NCI-H1105 (cell line): ENCODE data around the gene NHLRC3.
"Not testable (repeated sequence)": the region's sequence is repeated elsewhere in the genome, so short reads cannot be mapped to it uniquely, and the experiment has no call there.

ENCODE experiments used
- DNase-seq: peaks from one replicate; lab custom pipeline; 2025; lab: John Stamatoyannopoulos, UW

The NHLRC3 gene

GRCh38 chr13:39047560-39047959 is 9.3 kb downstream of the NHLRC3 start:
- no peak for DNase-seq

DNA sequence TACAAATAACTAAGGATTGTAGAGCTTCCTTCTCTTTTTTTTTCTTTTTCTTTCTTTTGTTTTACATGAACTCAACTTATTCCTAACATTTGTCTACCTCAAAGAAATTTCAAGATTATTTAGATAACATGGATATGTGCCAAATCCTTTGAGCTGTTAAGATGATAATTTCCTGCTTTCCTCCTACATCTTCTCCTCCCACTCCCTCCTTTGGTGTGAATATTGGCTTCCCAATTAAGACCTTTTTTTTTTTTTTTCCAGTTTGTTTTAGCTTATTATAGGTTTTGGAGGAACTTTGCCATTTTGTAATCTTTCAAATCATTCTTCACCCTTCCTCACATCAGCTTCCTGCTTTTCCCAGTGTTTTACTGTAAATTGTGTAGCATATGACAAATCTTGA is 10.6 kb downstream of the NHLRC3 start:
- no peak for DNase-seq

DNA sequence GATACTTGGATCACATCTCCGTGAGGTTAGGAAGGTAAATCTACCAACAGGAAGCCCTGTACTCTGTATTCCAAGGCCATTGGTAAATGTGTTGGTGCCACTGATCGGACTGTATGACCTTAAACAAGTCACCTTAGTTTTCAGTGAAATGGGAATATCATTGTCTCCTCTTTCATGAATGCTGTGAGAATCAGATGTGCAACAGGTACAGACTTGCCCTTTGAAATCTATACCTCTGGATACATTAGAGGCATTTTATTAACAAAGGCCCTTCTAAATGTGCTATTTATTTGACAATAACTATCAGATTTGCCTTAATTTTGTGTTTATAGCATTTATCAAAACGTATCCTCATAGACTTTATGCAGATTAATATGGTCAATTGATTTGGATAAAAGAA is 11.0 kb downstream of the NHLRC3 start:
- DNase-seq = no peak

DNA sequence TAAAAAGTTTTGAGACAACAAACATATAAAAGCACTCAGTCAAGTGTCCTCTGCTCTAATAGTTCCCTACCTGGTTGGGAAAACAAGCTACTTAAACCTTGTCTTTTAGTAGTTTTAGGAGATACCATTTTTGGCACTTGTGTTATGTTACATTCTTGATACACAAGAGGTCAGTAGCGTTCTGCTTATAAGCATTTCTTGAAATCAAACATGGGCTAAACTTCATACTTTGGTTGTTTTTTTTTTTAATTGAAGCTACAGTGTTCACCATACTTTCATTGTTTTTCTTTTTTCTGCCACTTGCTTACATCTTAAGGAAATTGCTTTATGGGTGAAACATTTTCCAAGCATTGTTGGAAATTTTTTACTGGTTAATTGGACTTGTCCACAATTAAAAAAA is 12.9 kb downstream of the NHLRC3 start:
- DNase-seq = peak; percentile 10

DNA sequence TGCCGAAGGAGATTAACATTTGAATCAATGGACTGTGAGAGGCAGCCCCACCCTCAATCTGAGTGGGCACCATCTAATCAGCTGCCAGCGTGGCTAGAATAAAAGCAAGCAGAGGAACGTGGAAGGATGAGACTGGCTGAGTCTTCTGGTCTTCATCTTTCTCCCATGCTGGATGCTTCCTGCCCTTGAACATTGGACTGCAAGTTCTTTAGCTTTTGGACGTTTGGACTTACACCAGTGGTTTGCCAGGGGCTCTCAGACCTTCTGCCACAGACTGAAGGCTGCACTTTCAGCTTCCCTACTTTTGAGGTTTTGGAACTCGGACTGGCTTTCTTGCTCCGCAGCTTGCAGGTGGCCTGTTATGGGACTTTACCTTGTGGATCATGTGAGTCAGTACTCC is 14.7 kb downstream of the NHLRC3 start:
- DNase-seq = no peak

- no peak for DNase-seq
Measured at GRCh38 chr13:39054112-39054511, 15.9 kb downstream of the NHLRC3 start.

DNA sequence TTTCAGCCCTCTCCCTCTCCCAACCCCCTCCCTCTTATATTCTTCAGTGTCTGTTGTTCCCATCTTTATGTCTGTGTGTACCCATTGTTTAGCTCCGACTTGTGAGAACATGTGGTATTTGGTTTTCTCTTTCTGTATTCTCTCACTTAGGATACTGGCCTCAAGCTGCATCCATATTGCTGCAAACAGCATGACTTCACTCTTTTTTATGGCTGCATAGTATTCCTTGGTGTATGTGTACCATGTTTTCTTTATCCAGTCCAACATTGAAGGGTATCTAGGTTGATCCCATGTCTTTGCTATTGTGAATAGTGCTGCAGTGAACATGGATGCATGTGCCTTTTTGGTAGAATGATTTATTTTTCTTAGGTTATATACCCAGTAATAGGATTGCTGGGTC is 17.8 kb downstream of the NHLRC3 start:
- DNase-seq = no peak

DNA sequence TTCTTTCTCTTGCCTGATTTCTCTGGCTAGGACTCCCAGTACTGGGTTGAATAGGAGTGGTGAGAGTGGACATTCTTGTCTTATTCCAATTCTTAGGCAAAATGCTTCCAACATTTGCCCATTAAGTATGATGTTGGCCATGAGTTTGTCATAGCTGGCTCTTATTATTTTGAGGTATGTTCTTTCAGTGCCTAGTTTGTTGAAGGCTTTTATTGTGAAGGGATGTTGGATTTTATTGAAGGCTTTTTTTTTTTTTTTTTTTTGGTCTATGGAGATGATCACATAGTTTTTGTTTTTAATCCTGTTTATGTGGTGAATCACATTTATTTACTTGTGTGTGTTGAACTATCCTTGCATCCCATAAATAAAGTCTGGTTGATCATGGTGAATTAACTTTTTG is 19.8 kb downstream of the NHLRC3 start:
- DNase-seq = no peak

- no peak for DNase-seq
Measured at GRCh38 chr13:39062004-39062403, 23.7 kb downstream of the NHLRC3 start.

DNA sequence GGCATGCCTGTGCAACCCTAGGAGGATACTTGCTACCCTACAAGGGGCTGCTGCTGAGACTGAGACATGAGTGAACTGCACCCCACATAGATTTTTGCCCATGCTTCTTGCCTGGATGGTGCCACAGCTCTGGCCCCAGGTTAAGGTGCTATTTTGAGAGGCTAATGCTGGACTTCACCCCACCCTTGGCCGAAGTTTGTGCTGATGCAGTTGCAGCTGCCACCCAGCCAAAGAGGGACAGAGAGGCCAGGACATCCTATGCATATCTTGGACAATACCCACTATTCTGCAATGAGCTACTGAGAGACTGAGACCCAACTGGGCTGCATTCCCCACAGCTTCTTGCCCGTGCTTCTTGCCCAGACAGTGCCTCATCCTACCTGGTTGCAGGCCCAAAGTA is 34.6 kb downstream of the NHLRC3 start:
- no peak for DNase-seq

DNA sequence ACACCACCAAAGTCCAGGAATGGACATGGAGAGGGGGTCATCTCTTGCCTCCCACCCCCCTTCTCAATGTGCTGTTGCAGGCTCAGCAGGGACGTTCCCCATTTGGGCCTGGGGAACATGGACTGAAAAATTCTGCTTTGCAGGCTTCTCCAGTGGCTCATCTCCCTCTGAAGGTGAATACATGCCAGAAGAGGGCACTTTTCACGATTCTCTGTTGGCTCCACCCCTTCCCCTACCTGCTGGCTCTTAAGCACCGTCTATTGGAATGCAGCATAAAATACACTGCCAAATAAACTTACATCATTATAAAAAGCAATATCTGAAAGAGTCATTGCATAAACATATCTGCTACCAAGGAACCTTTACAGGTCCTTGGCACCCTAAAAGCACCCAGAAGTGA is 35.7 kb downstream of the NHLRC3 start:
- DNase-seq = no peak

DNA sequence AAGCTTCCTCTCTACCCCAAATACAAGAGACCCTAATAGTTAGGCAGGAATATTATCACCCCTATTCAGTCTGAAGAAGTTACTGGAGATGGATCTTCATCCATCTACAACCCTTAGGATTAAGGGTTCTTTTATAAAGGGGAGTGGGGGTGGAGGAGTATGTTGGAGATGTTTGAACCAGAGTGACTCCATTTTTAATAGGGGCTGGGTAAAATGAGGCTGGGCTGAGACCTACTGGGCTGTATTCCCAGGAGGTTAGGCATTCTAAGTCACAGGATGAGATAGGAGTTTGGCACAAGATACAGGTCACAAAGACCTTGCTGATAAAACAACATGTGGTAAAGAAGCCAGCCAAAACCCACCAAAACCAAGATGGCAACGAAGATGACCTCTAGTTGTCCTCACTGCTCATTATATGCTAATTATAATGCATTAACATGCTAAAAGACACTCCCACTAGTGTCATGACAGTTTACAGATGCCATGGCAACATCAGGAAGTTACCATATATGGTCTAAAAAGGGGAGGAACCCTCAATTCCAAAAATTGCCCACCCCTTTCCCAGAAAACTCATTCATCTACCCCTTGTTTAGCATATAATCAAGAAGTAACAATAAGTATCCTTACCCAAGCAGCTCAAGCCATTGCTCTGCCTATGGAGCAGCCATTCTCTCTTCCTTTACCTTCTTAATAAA is 48.1 kb downstream of the NHLRC3 start:
- not testable (repeated sequence) for DNase-seq

- no peak for DNase-seq
Measured at GRCh38 chr13:39091586-39091985, 53.3 kb downstream of the NHLRC3 start.

- DNase-seq = no peak
Measured at GRCh38 chr13:39095500-39095899, 57.2 kb downstream of the NHLRC3 start.

DNA sequence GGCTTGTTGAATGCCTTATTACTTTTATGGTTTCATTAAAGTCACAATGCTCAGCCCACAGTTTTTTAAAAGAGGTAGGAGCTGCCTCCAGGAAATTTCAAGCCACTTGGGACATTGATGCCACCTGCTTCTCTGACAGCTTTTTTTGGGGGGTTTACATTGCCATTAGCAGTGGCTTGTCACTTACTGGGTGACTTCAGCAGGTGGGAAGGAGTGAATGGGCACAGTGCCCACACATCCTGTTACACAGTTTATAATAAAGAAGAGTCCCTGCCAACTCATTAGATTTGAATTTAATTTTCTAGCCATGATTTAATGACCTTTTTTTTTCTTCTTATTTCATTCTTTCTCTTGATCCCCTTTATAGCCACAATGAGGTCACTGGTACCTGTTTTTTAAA is 61.0 kb downstream of the NHLRC3 start:
- DNase-seq = peak; percentile 65
